Peyer's patch (tissue), 4 donors: ENCODE data around the gene FTO. TPM values are rescaled to one million over a fixed set of nuclear protein-coding genes. Genes with fewer than 3 reads are reported as not detected.
"Not testable (repeated sequence)": the region's sequence is repeated elsewhere in the genome, so short reads cannot be mapped to it uniquely, and the experiment has no call there.

Source experiments
- DNase-seq, 3 donors: peaks; one replicate each; pipeline ENCODE4 v3.0.0-alpha.2; 2017 to 2019
- H3K27ac ChIP-seq, 4 donors: fragments of 200-600 bp; sonication (generic); one replicate each; pipeline ENCODE4 v1.5.1; 2016 to 2019
- H3K27me3 ChIP-seq, 2 donors: fragments of 200-600 bp; sonication (generic); one replicate each; pipeline ENCODE4 v1.5.1; 2019
- H3K36me3 ChIP-seq, 3 donors: fragments of 200-600 bp; sonication (generic); one replicate each; pipeline ENCODE4 v1.5.1; 2016 to 2019
- H3K4me1 ChIP-seq, 4 donors: fragments of 200-600 bp; sonication (generic); one replicate each; pipeline ENCODE4 v1.5.1; 2016 to 2019
- H3K4me3 ChIP-seq, 4 donors: fragments of 200-600 bp; sonication (generic); 1 replicate in 3 of 4; 2 replicates in 1 of 4; pipeline ENCODE4 v1.5.1; 2016 to 2019; ENCODE audit warnings: mild to moderate bottlenecking in 1 of 4
- H3K9me3 ChIP-seq, 4 donors: fragments of 200-600 bp; sonication (generic); one replicate each; pipeline ENCODE4 v1.5.1; 2016 to 2019; ENCODE audit warnings: mild to moderate bottlenecking in 1 of 4
- POLR2A ChIP-seq, 2 donors: fragments of 450-650 bp; IDR thresholded peaks; one replicate each; pipeline ENCODE4 v1.5.1; 2017; ENCODE audit warnings: antibody characterized with exemption in 2 of 2, mild to moderate bottlenecking in 2 of 2, moderate library complexity in 2 of 2
- total RNA-seq, 4 donors: library from RNA; depleted of rRNA; stranded (reverse); fragments of >200 nt; gene quantifications; one replicate each; pipeline ENCODE4 v1.1.0, GENCODE V29; 2016
- TF ChIP-seq, protein P1 (sequence below), 6 experiments: fragments of 450-650 bp in 4 of 6; fragments of 200-600 bp in 2 of 6; sonication (generic) in 1 of 6; IDR thresholded peaks; one replicate each; pipeline ENCODE4 v1.5.1; 2017 to 2019; ENCODE audit warnings: antibody characterized with exemption in 6 of 6, mild to moderate bottlenecking in 3 of 6, moderate library complexity in 1 of 6

FTO gene
- total RNA-seq, 4 donors from 2014 or later, result 37.0 to 95.7 (median 45.1) TPM

DNA sequence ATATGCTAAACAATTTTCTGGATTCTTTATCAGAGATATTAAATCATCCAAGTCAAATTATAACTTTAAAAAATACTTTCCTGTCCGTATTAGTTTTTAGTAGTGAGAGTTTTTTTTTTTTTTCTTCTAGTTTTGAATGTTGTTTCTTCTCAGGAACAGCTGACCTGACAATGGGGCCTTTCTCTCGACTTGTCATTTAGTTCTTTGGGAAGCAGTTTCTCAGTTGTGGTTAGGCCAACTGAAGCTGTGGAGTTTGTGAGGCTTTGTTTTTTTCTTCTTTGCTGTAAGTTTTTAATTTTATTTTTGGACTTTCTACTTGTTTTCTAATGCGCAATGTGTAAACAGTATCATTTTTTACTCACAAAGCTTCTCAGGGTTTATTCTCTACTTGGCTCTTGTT is 140.8 kb downstream of the FTO start:
- no peak for DNase-seq
- TF ChIP-seq, protein P1, sequence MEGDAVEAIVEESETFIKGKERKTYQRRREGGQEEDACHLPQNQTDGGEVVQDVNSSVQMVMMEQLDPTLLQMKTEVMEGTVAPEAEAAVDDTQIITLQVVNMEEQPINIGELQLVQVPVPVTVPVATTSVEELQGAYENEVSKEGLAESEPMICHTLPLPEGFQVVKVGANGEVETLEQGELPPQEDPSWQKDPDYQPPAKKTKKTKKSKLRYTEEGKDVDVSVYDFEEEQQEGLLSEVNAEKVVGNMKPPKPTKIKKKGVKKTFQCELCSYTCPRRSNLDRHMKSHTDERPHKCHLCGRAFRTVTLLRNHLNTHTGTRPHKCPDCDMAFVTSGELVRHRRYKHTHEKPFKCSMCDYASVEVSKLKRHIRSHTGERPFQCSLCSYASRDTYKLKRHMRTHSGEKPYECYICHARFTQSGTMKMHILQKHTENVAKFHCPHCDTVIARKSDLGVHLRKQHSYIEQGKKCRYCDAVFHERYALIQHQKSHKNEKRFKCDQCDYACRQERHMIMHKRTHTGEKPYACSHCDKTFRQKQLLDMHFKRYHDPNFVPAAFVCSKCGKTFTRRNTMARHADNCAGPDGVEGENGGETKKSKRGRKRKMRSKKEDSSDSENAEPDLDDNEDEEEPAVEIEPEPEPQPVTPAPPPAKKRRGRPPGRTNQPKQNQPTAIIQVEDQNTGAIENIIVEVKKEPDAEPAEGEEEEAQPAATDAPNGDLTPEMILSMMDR (IDR thresholded peaks at IDR 0.05), result no peak
- TF ChIP-seq POLR2A (IDR thresholded peaks at IDR 0.05), result no peak
- Histone ChIP-seq H3K9me3 (no peaks in the 10 kb centered on the region), H3K27me3 (no peaks in the 10 kb centered on the region), H3K27ac (no peak overlapping the region), H3K36me3 (no peaks in the 10 kb centered on the region), H3K4me1 (no peaks in the 10 kb centered on the region), H3K4me3 (no peak overlapping the region)

DNA sequence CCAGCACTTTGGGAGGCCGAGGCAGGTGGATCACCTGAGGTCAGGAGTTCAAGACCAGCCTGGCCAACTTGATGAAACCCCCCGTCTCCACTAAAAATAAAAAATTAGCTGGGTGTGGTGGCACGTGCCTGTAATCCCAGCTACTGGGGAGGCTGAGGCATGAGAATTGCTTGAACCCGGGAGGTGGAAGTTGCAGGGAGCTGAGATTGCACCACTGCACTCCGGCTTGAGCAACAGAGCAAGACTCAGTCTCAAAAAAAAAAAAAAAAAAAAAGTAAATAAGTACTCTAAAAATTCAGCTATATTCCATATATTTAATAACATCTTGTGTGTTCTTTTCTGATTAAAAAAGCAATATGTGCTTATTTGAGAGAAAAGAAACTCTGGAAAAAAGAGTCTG is 142.6 kb downstream of the FTO start:
- DNase-seq, H3K36me3 ChIP-seq, H3K27me3 ChIP-seq: not testable (repeated sequence)

GRCh38 chr16:53846971-53847370 is 143.0 kb downstream of the FTO start:
- no peak overlapping the region for H3K4me3 ChIP-seq
- TF ChIP-seq, protein P1 (IDR thresholded peaks at IDR 0.05), result no peak
- TF ChIP-seq POLR2A (IDR thresholded peaks at IDR 0.05), result no peak
- no peak overlapping the region for H3K27ac ChIP-seq
- no peak for DNase-seq
- H3K27me3 ChIP-seq, result no peaks in the 10 kb centered on the region
- H3K4me1 ChIP-seq, result no peaks in the 10 kb centered on the region
- no peaks in the 10 kb centered on the region for H3K9me3 ChIP-seq
- H3K36me3 ChIP-seq, result no peaks in the 10 kb centered on the region

More for the DNA sequence above, 142.6 kb downstream of the FTO start:
- H3K4me3 ChIP-seq, H3K4me1 ChIP-seq, H3K27ac ChIP-seq, H3K9me3 ChIP-seq: not testable (repeated sequence)

DNA sequence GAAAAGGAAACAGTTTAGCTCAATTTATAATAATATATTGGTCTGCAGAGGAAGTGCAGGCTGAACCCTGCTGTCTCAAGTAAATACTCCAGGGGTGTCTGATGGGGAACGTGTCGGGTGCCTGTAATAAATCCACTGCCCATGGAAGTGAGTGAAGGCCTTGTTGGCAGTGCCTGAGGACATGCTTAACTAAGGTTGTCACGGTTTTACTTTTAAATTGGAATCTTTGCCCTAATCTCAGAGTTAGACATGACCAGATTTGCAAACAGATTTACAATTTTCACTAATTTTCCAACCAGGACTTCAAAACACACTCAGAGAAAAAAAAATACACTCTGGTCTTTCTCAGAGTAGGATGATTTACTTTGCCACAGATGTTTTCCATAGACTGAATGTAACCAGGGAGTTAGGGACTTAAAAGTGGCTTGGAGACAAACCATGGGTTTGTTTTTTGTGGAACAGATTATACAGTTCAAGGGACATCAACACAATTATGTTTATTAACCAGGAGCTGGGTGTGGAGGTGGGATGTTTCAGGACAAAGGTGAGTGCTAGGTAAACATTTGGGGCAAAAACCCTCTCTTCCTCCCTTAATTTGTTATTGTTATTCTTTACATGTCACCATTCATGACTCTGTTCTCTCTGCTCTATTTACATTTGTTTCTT is 144.5 kb downstream of the FTO start:
- H3K4me3 ChIP-seq, result no peak overlapping the region
- H3K27ac ChIP-seq, result no peak overlapping the region
- H3K27me3 ChIP-seq, result no peaks in the 10 kb centered on the region
- TF ChIP-seq POLR2A (IDR thresholded peaks at IDR 0.05), result no peak
- TF ChIP-seq, protein P1 (IDR thresholded peaks at IDR 0.05), result no peak
- DNase-seq, result no peak
- H3K9me3 ChIP-seq, result no peaks in the 10 kb centered on the region
- H3K36me3 ChIP-seq, result no peaks in the 10 kb centered on the region
- H3K4me1 ChIP-seq, result no peaks in the 10 kb centered on the region

- H3K27ac ChIP-seq, result no peak overlapping the region
- no peaks in the 10 kb centered on the region for H3K36me3 ChIP-seq
- H3K4me3 ChIP-seq, result no peak overlapping the region
- no peak for TF ChIP-seq POLR2A (IDR thresholded peaks at IDR 0.05)
- TF ChIP-seq, protein P1 (IDR thresholded peaks at IDR 0.05), result no peak
- DNase-seq, result no peak
- no peaks in the 10 kb centered on the region for H3K9me3 ChIP-seq
- H3K4me1 ChIP-seq, result no peaks in the 10 kb centered on the region
- no peaks in the 10 kb centered on the region for H3K27me3 ChIP-seq
Measured at GRCh38 chr16:53848950-53849349, 145.0 kb downstream of the FTO start.

DNA sequence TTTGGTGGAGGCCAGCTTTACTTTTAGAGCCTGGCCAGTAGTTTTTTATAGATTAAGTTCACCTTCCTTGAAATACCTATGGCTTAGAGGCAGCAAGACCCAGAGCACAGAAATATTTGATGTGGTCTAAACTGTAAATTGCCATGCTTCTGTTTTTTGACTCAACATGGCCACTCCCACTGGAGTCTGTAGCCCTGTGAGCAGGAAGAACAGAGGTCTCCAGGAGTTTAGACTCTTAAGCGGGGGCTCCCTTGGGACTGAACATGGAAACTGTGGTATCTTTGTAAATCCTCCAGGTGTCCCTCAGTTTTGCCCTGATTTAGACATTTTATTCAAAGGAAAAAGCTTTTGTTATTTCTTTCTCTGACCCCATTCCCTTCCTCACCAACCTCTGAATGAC is 145.6 kb downstream of the FTO start:
- no peak for DNase-seq
- H3K4me1 ChIP-seq, result no peaks in the 10 kb centered on the region
- H3K9me3 ChIP-seq, result no peaks in the 10 kb centered on the region
- no peaks in the 10 kb centered on the region for H3K36me3 ChIP-seq
- no peak overlapping the region for H3K27ac ChIP-seq
- TF ChIP-seq POLR2A (IDR thresholded peaks at IDR 0.05), result no peak
- TF ChIP-seq, protein P1 (IDR thresholded peaks at IDR 0.05), result no peak
- H3K27me3 ChIP-seq, result no peaks in the 10 kb centered on the region
- H3K4me3 ChIP-seq, result no peak overlapping the region
